ENCODE results near the gene NEU2. TPM values are rescaled to one million over a fixed set of nuclear protein-coding genes. Genes with fewer than 3 reads are reported as not detected.

NEU2 gene
- total and polyA plus RNA-seq, 11 donors = not detected

DNA sequence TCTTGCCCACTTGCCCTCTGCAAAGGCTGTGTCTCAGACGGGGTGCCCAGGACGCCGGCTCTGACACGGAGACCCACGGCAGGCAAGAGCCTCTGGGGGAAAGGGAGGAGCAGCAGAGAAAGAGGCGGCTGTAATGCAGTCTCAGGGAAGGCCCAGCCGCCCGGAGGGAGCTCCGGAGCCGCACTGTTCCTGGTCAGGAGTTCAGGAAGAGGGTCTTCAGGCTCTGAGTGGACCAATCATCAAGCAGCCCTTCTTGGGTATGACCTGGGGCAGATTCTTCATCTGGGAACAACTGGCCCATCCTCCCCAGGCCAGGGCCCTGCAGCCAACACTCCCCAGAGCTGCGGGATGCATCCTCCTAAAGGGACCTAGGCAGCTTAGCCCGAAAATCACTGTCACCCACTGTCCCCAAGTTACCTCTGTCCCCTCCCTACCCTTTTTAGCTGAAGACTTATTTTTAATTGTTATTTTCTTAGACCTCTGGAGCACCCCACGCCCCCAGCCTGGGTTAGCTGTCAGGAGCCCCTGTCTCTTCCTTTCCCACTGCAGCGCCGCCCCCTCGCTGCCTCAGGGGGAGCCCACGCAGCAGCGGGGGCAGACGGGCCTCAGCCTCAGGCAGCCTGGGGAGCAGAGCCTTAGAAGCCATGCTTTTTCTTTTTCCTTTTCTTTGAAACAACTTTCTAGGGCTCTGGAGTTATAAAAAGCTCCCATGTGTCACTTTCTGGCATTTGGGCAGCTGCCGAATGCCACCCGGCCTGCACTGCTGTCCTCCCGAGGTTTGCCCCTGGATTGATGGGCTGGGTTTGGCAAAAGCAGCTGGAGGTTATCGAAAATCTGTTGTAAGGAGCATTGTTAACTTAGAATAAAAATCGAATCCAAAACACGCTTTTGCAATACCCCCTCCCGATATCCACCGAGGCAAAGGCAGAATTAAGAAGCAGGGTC lies 644 bp upstream of the NEU2 start:
- DNase-seq (no peak), ATAC-seq (no peak)
- 74 to 80% (median 78%) methylated on average over 27 of the region's 27 CpGs for WGBS, 4 donors
- Histone ChIP-seq H3K4me3 (no peak overlapping the region), H3K27ac (no peak overlapping the region), H3K36me3 (no peaks in the 10 kb centered on the region), H3K4me1 (no peaks in the 10 kb centered on the region), H3K27me3 (no peaks in the 10 kb centered on the region), H3K9me3 (no peaks in the 10 kb centered on the region)
- no peak for TF ChIP-seq POLR2A (IDR thresholded peaks at IDR 0.05)
- TF ChIP-seq, protein P1, sequence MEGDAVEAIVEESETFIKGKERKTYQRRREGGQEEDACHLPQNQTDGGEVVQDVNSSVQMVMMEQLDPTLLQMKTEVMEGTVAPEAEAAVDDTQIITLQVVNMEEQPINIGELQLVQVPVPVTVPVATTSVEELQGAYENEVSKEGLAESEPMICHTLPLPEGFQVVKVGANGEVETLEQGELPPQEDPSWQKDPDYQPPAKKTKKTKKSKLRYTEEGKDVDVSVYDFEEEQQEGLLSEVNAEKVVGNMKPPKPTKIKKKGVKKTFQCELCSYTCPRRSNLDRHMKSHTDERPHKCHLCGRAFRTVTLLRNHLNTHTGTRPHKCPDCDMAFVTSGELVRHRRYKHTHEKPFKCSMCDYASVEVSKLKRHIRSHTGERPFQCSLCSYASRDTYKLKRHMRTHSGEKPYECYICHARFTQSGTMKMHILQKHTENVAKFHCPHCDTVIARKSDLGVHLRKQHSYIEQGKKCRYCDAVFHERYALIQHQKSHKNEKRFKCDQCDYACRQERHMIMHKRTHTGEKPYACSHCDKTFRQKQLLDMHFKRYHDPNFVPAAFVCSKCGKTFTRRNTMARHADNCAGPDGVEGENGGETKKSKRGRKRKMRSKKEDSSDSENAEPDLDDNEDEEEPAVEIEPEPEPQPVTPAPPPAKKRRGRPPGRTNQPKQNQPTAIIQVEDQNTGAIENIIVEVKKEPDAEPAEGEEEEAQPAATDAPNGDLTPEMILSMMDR (IDR thresholded peaks at IDR 0.05) = no peak
- intact Hi-C loops (cut with DNase I) = loop anchor here in 1 of 10 donors (10.0 kb wide), 1 partner anchor 177 kb away; no protein-coding TSS in a partner anchor

DNA sequence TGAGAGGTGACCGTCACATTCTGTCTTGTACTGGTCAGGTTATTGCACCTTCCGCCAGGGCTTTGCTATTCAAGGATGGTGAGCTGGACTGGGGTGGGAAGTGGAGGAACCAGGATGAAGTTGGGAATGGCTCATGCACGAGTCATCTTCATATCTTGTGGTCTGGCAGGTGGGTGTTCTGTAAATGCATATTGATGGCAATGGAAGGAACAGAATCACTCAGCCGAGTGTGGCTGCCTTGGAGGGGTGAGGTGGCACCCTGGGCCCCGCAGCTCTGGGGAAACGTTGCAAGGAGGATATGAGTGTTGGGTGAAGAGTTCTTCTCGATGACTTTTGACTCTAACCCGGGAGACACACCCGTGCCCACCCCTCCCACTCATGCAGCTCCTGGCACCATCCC lies 1.2 kb downstream of the NEU2 start:
- no peaks in the 10 kb centered on the region for H3K4me1 ChIP-seq
- H3K4me3 ChIP-seq = no peak overlapping the region
- TF ChIP-seq, protein P1 (IDR thresholded peaks at IDR 0.05) = no peak
- no peak for TF ChIP-seq POLR2A (IDR thresholded peaks at IDR 0.05)
- ATAC-seq (no peak), DNase-seq (no peak)
- H3K36me3 ChIP-seq = no peaks in the 10 kb centered on the region
- no peaks in the 10 kb centered on the region for H3K27me3 ChIP-seq
- H3K9me3 ChIP-seq = no peaks in the 10 kb centered on the region
- no peak overlapping the region for H3K27ac ChIP-seq
- WGBS, 4 donors = 84 to 87% (median 85%) methylated on average over 7 to 9 of the region's 9 CpGs
- intact Hi-C loops (cut with DNase I) = loop anchor here in 1 of 10 donors (10.0 kb wide), 1 partner anchor 179 kb away; no protein-coding TSS in a partner anchor

DNA sequence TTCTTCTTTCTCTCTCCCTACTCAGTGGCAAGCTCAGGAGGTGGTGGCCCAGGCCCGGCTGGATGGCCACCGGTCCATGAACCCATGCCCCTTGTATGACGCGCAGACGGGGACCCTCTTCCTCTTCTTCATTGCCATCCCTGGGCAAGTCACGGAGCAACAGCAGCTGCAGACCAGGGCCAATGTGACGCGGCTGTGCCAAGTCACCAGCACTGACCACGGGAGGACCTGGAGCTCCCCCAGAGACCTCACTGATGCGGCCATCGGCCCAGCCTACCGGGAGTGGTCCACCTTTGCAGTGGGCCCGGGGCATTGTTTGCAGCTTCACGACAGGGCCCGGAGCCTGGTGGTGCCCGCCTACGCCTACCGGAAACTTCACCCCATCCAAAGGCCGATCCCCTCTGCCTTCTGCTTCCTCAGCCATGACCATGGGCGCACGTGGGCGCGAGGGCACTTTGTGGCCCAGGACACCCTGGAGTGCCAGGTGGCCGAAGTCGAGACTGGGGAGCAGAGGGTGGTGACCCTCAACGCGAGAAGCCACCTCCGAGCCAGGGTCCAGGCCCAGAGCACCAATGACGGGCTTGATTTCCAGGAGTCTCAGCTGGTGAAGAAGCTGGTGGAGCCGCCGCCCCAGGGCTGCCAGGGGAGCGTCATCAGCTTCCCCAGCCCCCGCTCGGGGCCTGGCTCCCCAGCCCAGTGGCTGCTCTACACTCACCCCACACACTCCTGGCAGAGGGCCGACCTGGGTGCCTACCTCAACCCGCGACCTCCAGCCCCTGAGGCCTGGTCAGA lies 1.8 kb downstream of the NEU2 start:
- TF ChIP-seq, protein P1 (IDR thresholded peaks at IDR 0.05) = no peak
- TF ChIP-seq POLR2A (IDR thresholded peaks at IDR 0.05) = no peak
- DNase-seq = no peak
- no peaks in the 10 kb centered on the region for H3K4me1 ChIP-seq
- no peaks in the 10 kb centered on the region for H3K27me3 ChIP-seq
- no peak overlapping the region for H3K27ac ChIP-seq
- H3K4me3 ChIP-seq = no peak overlapping the region
- H3K9me3 ChIP-seq = no peaks in the 10 kb centered on the region
- peak in 1 of 4 donors; percentile 39 for ATAC-seq
- intact Hi-C loops (cut with DNase I) = loop anchor here in 1 of 10 donors (10.0 kb wide), 1 partner anchor 179 kb away; no protein-coding TSS in a partner anchor
- WGBS, 4 donors = 93 to 96% (median 95%) methylated on average over 17 to 37 of the region's 37 CpGs
- no peaks in the 10 kb centered on the region for H3K36me3 ChIP-seq

Measured in heart left ventricle (tissue), 16 donors.